ENCODE data around the gene IFRD2.
"Not testable (repeated sequence)": the region's sequence is repeated elsewhere in the genome, so short reads cannot be mapped to it uniquely, and the experiment has no call there.

The IFRD2 gene

GRCh38 chr3:50324351-50325112 lies 32.3 kb upstream of the IFRD2 start:
- peak; percentile 37 to 63 for DNase-seq

- DNase-seq = no peak
Observed at GRCh38 chr3:50323614-50324199, 31.5 kb upstream of the IFRD2 start.

- no peak for DNase-seq
Observed at GRCh38 chr3:50323092-50323600, 30.9 kb upstream of the IFRD2 start.

GRCh38 chr3:50322386-50323091 lies 30.3 kb upstream of the IFRD2 start, which contains the start of gene HYAL2:
TSS of gene HYAL2 (minus strand) at chr3:50322745. CDS start at chr3:50320489, 2,256 bp downstream.
- no peak for DNase-seq

GRCh38 chr3:50322115-50322385 lies 29.8 kb upstream of the IFRD2 start:
- no peak for DNase-seq

GRCh38 chr3:50321336-50322114 lies 29.3 kb upstream of the IFRD2 start:
- DNase-seq = peak; percentile 80 to 81

GRCh38 chr3:50320853-50321335 lies 28.7 kb upstream of the IFRD2 start:
- peak; percentile 65 to 66 for DNase-seq

- DNase-seq = no peak
Observed at GRCh38 chr3:50319894-50320625, 27.8 kb upstream of the IFRD2 start.

- no peak for DNase-seq
Observed at GRCh38 chr3:50319181-50319893, 27.1 kb upstream of the IFRD2 start.

- no peak for DNase-seq
Observed at GRCh38 chr3:50318615-50319014, 26.4 kb upstream of the IFRD2 start.

- DNase-seq = no peak
Observed at GRCh38 chr3:50318163-50318562, 25.9 kb upstream of the IFRD2 start.

- DNase-seq = no peak
Observed at GRCh38 chr3:50317300-50317699, 25.1 kb upstream of the IFRD2 start.

GRCh38 chr3:50316657-50317242 lies 24.5 kb upstream of the IFRD2 start:
- peak; percentile 42 to 64 for DNase-seq

GRCh38 chr3:50314816-50315215 lies 22.6 kb upstream of the IFRD2 start:
- no peak for DNase-seq

- DNase-seq = no peak
Observed at GRCh38 chr3:50314342-50314741, 22.1 kb upstream of the IFRD2 start.

GRCh38 chr3:50312041-50312440 lies 19.8 kb upstream of the IFRD2 start:
- DNase-seq = not testable (repeated sequence)

- no peak for DNase-seq
Observed at GRCh38 chr3:50304601-50305000, 12.4 kb upstream of the IFRD2 start.

GRCh38 chr3:50303013-50303815 lies 11.0 kb upstream of the IFRD2 start, which contains the start of gene HYAL1:
TSS of gene HYAL1 (minus strand) at chr3:50303574. CDS start at chr3:50302956, 618 bp downstream.
- DNase-seq = no peak

- no peak for DNase-seq
Observed at GRCh38 chr3:50302095-50303012, 10.1 kb upstream of the IFRD2 start.
